ENCODE results near the gene STX10.
A peak's percentile ranks its signal among the peaks of the same experiment; 100 is the strongest.
"Not testable (repeated sequence)": the region's sequence is repeated elsewhere in the genome, so short reads cannot be mapped to it uniquely, and the experiment has no call there.

Gene STX10, protein sequence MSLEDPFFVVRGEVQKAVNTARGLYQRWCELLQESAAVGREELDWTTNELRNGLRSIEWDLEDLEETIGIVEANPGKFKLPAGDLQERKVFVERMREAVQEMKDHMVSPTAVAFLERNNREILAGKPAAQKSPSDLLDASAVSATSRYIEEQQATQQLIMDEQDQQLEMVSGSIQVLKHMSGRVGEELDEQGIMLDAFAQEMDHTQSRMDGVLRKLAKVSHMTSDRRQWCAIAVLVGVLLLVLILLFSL

DNA sequence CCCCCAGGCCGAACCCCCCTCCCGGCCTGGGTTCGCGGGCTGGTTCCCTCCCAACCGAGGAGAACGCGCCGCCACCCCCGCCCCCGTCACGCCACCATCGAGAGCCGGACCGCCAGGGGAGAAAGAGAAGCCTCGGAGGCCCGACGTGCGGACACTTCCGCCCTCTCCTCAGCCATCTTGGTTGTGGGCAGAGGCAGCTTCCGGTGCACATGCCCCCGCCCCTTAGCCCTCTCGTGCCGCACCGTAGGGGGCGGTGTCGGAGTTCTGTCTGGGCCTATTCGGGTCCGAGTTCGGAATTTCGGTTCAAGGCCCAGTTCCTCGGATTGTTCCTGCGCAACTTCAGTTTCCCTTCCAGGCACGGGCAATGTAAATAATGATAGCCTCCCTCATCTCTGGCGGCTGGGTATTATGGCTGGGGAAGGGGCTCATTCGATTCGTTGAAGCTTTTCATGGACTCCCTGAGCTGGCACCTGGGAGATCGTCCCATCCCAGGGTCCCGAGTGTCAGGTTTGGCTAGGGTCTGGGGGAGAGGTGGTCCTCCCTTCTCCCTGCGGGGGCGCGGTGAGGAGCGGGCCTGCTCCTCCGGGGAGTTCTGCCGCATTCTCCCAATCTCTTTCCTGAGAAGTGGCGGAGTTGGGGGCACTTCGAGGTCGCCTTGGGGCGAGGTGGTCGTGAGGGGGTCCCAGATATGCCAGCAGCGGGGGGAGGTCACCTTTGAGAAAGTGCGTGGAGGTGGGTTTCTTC lies at the start of gene STX10, which contains the start of gene IER2:
STX10 (minus strand) TSS at position 189 of the 744 bp plus-strand sequence. CDS start 202 bp downstream, outside the sequence.
IER2 (plus strand) TSS at position 225 of the 744 bp plus-strand sequence. CDS start 2,776 bp downstream, outside the sequence.
- peak; percentile 89 for DNase-seq

DNA sequence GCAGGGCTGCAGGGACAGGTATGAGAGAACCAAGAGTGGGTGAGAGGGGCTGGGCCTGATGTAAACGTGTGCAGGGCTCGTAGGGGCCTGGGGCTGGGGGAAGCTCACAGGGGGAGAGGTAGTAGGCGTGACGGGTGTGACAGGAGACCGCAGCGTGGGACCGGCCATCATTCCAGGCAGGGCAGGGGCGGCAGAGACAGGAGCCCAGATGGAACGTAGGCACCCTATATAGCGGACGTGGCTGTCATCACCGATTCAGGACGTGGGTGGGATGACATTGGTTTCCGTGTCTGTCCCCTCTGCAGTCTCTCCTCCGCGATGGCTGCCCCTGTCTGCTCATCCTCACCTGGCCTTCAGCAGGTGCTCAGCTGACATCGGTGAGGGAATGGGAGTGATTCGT lies 48.5 kb upstream of the STX10 start:
- DNase-seq: no peak

DNA sequence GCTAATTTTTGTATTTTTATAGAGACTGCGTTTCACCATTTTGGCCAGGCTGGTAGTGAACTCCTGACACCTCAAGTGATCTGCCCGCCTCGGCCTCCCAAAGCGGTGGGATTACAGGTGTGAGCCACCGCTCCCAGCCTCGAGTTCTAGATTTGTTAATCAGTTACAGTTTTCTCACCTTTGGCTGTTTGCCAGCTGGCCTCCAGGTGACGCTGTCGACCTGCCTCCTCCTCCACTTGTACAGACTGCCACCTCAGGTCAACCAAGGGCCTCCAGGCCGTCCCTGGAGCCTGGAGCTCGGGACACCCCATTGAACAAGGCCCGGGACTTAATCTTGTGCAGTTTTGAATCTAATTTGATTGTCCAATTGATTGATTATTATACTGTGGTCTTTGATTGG lies 45.5 kb upstream of the STX10 start:
- DNase-seq: peak; percentile 27

DNA sequence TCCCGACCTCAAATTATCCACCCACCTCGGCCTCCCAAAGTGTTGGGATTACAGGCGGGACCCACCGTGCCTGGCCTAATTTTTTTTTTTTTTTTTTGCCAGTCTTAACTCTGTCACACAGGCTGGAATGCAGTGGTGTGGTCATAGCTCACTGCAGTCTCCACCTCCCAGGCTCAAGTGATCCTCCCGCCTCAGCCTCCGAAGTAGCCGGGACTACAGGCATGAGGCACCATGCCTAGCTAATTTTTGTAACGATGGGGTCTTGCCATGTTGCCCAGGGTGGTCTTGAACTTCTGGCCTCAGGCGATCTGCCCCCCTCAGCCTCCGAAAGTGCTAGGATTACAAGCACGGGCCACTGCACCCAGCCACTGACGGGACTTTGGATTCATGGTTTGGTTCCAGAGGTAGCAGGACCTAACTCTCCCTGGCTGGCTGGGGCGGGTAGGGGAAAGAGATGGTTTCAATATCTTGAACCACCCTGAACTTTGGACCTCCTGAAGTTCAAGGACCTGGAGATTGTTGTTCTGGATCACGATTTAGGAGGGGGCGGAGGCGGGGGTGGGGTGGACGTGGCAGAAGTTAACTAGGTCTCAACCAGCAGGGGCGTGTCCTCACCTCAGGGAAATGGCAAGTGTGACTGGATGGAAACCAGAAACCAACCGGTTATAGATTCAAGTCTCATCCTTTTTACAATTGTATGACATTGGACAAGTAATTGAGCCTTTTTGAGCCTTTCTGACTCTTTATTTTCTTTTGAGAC lies 40.8 kb upstream of the STX10 start:
- DNase-seq: no peak

DNA sequence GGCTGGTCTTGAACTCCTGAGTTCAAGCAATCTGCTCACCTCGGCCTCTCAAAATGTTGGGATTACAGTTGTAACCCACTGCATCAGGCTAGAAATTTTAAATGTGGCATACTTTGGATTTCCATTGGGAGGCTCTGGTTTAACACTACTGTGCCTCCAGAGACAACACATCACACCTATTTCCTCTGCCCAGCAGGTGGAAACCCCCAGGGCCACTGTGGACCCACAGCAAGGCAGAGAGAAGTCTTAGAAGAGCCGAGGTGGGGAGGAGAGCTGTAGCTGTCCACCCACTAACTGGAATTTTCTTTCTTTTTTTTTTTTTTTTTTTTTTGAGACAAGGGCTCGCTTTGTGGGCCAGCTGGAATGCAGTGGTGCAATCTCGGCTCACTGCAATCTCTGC lies 39.4 kb upstream of the STX10 start:
- DNase-seq: no peak

DNA sequence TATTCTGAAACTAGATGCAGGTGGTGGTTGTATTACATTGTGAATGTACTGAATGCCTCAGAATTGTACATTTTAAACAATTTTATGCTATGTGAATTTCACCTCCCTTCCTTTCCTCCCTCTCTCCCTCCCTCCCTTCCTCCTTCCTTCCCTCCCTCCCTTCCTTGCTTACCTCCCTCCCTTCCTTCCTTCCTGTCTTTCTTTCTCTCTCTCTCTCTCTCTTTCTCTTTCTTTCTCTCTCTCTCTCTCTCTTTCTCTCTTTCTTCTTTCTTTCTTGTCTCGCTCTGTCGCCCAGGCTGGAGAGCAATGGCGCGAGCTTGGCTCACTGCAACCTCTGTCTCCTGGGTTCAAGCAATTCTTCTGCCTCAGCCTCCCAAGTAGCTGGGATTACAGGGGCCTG lies 37.2 kb upstream of the STX10 start:
- no peak for DNase-seq

DNA sequence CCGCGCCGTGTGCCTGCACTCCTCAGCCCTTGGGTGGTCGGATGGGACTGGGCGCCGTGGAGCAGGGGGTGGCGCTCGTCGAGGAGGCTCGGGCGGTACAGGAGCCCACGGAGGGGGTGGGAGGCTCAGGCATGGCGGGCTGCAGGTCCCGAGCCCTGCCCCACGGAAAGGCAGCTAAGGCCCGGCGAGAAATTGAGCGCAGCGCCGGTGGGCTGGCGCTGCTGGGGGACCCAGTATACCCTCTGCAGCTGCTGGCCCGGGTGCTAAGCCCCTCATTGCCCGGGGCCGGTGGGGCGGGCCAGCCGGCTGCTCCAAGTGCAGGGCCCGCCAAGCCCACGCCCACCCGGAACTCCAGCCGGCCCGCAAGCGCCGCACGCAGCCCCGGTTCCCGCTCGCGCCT lies 36.5 kb upstream of the STX10 start:
- DNase-seq: not testable (repeated sequence)

DNA sequence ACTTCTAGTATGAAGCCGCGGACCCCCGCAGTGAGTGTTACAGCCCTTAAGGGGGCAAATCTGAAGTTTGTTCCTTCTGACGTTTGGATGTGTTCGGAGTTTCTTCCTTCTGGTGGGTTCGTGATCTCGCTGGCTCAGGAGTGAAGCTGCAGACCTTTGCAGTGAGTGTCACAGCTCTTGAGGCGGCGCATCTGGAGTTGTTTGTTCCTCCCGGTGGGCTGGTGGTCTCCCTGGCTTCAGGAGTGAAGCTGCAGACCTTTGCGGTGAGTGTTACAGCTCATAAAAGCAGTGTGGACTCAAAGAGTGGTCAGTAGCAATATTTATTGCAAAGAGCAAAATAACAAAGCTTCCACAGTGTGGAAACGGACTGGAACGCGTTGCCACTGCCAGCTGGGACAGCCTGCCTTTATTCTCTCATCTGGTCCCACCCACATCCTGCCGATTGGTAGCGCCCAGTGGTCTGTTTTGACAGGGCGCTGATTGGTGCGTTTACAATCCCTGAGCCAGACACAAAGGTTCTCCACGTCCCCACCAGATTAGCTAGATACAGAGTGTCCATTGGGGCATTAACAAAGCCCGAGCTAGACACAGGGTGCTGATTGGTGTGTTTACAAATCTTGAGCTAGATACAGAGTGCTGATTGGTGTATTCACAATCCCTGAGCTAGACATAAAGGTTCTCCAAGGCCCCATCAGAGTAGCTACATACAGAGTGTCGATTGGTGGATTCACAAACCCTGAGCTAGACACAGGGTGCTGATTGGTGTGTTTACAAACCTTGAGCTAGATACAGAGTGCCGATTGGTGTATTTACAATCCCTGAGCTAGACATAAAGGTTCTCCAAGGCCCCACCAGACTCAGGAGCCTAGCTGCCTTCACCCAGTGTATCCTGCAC lies 35.8 kb upstream of the STX10 start:
- not testable (repeated sequence) for DNase-seq

DNA sequence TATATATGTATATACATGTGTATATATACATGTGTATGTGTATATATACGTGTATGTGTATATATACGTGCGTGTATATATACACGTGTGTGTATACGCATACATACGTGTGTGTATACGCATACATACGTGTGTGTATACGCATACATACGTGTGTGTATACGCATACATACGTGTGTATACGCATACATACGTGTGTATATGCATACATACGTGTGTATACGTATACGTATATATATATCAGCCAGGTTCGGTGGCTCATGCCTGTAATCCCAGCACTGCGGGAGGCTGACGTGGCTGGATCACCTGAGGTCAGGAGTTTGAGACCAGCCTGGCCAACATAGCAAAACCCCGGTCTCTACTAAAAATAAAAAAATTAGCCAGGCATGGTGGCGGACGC lies 34.8 kb upstream of the STX10 start:
- not testable (repeated sequence) for DNase-seq

DNA sequence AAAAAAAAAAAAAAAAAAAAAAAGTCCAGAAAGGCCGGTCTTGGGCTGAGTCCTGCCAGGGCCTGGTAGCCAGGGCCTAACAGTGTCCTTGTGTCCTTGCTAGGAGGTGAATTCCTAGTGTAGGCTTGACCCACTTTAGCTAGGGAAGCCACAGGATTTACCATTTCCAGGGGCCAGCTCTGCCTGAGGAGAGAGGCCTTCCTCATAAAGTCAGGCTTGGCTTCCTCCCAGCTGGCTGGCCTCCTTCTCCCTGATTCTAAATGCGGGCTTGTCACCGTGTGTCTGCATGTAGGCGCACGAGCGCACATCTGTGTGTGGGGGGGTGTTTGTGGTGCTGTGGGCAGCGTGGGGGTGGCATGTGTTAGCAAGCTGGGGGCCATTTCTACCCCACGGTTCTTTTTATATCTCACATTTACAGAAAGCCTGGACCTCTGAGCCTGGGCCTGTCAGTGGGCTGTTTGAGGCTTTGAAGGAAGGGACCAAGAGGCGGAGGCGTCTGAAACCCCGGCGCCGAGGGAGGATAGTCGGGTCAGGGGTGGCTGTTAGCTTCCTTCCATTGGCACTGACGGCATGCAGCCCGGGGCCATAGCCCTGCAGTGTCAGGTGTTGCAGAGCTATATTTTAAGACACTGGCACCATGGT lies 31.7 kb upstream of the STX10 start:
- DNase-seq: no peak

DNA sequence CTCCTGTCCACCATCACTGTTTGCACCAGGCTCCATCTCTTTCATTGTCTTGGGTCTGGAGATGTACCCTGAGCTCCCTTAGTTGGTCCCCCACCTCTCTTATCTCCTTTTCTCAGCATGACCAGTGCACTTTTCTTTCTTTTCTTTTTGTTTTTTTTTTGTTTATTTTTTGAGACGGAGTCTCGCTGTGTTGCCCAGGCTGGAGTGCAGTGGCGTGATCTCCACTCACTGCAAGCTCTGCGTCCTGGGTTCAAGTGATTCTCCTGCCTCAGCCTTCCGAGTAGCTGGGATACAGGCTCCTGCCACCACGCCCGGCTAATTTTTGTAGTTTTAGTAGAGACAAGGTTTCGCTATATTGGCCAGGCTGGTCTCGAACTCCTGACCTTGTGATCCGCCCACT lies 28.1 kb upstream of the STX10 start:
- not testable (repeated sequence) for DNase-seq

DNA sequence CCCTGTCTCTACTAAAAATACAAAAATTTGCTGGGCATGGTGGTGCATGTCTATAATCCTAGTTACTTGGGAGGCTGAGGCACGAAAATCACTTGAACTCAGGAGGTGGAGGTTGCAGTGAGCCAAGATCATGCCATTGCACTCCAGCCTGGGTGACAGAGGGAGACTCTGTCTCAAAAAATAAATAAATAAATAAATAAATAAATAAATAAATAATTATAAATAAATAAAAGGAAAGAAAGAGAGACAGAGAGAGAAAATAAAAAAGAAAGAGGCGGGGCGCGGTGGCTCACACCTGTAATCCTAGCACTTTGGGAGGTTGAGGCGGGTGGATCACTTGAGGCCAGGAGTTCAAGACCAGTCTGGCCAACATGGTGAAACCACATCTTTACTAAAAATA lies 27.4 kb upstream of the STX10 start:
- not testable (repeated sequence) for DNase-seq

DNA sequence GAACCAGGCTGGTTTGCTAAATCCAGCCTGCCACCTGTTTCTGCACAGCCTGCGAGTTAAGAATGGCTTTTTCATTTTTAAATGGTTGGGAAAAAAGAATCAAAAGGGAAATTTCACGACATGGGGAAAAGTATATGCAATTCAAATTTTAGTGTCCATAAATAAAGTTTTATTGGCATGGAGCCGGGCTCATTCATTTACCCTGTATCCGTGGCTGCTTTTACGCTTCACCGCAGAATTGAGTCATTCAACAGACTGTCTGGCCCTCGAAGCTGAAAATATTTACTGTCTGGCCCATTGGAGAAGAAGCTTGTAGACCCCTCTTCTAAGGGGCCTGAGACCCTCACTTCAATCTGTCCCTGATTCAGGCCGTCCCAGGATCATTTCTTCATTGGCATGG lies 26.2 kb upstream of the STX10 start:
- no peak for DNase-seq

DNA sequence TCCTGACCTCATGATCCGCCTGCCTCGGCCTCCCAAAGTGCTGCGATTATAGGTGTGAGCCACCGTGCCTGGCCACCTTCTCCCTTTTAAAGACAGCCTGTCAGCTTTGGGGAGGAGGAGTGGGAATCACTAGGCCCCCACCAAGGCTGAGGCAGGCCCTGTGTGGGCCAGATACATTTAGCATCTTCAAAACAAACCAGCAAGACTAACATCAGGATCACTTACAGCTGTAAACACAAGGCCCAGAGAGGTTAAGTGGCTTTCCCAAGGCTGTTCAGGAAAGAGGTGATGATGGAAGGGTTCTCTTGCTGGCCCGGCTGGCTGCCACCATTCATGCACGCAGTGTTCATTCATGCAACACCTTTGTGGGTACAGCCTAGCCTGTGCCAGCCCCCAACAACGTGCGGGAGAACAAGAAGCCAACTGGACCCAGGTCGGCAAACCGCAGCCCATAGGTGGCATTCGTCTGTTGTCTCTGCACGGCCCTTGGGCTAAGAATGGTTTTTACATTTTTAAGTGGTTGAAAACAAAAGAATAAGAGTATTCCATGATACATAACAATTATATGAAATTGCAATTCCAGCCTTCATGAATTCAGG lies 23.1 kb upstream of the STX10 start:
- no peak for DNase-seq

DNA sequence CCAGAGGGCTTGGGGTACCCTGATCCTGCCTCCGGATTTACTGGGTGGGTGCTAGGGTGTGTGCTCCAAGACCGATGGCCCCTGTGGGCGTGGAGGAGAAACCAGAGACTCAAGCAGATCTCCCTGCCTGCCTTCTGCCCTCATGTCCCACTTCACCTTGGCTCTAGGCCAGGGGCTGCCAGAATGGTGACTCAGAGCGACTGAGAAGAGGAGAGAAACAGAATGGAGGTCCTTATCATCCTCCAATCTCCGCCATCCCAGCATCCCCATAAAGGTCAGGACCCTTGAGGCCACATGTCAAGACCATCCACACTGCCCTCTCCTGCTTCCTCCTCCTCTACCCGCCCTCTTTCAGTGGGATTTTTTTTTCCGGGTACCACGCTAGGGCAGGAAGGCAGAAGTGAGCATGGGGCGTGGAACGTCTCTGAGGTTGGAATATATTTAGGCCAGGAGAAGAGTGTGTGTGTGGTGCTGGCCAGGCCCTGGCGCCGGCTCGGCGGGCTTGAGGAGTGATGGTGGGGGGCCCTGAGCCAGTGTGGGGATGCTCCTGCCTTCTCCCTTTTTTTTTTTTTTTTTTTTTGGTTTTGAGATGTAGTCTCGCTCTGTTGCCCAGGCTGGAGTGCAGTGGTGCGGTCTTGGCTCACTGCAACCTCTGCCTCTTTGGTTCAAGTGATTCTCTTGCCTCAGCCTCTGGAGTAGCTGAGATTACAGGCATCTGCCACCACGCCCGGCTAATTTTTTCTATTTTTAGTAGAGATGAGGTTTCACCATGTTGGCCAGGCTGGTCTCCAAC lies 22.4 kb upstream of the STX10 start:
- DNase-seq: peak; percentile 44

DNA sequence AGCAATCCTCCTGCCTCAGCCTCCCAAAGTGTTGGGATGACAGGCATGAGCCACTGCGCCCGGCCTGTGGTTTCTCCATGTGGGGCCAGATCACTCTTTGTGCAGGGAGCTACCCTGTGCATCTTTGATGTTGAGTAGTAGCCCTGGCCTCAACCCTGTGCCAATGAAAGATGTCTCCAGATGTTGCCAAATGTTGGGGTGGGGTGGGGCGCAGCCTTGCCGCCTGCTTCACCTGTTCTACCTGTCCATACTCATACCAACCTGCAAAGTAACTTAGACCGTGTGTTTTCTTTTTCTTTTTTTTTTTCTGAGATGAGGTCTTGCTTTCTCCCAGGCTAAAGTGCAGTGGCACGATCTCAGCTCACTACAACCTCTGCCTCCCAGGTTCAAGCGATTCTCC lies 21.0 kb upstream of the STX10 start:
- no peak for DNase-seq

DNA sequence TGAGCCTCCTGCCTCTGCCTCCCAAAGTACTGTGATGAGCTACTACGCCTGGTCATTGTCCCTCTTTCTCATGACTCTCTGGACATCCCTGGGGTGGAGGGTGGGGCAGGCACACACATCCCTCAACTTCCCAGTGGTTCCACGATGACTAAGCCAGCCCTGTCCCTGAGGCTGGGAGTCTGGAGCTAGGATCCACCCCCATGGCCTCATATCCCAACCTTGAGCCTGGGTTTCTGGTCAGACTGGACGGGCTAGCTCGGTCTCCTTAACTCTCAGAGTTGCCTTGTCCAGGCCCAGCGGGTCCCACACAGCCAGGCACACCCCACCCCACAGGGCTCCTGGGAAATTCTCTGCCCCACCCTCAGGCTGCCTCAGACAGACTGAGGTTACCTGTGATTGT lies 19.6 kb upstream of the STX10 start:
- no peak for DNase-seq

DNA sequence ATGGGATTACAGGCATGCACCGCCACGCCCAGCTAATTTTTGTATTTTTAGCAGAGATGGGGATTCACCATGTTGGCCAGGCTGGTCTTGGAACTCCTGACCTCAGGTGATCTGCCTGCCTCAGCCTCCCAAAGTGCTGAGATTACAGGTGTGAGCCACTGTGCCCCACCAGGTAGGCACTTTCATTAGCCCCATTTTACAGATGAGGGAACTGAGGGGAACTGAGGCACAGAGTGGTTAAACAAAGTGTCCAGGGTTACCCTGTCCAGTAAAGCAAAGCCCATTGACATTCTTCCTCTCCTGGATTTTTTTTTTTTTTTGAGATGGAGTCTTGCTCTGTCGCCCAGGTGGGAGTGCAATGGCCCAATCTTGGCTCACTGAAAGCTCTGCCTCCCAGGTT lies 16.0 kb upstream of the STX10 start:
- not testable (repeated sequence) for DNase-seq

DNA sequence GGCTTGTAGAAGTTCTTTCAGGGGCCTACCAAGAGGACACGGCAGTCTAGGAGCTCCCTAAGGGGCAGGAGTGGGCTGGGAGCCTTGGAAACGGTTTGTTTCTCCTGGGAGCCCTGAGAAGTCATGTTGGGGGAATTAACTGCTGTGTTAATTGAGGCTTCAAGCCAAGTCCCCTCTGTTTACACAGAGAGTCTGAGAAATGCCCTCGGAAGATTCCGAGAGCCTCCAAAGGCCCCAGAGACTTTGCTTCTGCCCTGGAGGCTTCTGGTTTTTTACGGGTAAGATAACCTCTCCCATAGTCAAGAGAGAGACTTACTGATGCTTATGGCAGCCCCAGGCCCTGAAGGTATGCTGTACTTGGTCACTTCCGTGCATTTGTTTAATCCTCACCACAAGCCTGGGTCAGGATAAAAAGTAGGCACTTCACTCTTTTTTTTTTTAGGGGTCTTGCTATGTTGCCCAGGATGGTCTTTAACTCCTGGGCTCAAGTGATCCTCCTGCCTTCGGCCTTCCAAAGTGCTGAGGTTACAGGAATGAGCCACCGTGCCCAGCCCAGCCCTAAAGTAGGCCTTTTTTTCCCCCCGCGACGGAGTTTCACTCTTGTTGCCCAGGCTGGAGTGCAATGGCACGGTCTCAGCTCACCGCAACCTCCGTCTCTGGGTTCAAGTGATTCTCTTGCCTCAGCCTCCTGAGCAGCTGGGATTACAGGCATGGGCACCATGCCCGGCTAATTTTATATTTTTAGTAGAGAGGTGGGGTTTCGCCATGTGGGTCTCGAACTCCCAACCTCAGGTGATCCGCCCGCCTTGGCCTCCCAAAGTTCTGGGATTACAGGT lies 15.2 kb upstream of the STX10 start:
- no peak for DNase-seq

Measured in NCI-H510A (cell line).